GM12865 (cell line): ENCODE measurements around the gene DGKI.

Experiments used
- DNase-seq: peaks from one replicate; pipeline ENCODE4 v3.0.0; 2010; ENCODE audit warnings: low read depth
- H3K4me3 ChIP-seq: 2 replicates; pipeline ENCODE4 v1.5.1; 2011; ENCODE audit warnings: mild to moderate bottlenecking, low read depth, low read length, control low read depth
- TF ChIP-seq, protein P1 (sequence below): IDR thresholded peaks from 2 replicates; pipeline ENCODE4 v1.5.1; 2011; ENCODE audit warnings: low read length, control low read depth, low read depth, inconsistent platforms; ENCODE audit not compliant: insufficient read depth; ENCODE audit errors: missing control alignments

DGKI gene

GRCh38 chr7:137418841-137419240 is 427.9 kb downstream of the DGKI start:
- DNase-seq = no peak
- no peak overlapping the region for H3K4me3 ChIP-seq
- TF ChIP-seq, protein P1, sequence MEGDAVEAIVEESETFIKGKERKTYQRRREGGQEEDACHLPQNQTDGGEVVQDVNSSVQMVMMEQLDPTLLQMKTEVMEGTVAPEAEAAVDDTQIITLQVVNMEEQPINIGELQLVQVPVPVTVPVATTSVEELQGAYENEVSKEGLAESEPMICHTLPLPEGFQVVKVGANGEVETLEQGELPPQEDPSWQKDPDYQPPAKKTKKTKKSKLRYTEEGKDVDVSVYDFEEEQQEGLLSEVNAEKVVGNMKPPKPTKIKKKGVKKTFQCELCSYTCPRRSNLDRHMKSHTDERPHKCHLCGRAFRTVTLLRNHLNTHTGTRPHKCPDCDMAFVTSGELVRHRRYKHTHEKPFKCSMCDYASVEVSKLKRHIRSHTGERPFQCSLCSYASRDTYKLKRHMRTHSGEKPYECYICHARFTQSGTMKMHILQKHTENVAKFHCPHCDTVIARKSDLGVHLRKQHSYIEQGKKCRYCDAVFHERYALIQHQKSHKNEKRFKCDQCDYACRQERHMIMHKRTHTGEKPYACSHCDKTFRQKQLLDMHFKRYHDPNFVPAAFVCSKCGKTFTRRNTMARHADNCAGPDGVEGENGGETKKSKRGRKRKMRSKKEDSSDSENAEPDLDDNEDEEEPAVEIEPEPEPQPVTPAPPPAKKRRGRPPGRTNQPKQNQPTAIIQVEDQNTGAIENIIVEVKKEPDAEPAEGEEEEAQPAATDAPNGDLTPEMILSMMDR = no peak

GRCh38 chr7:137417464-137417863 is 429.3 kb downstream of the DGKI start:
- no peak for DNase-seq
- no peak overlapping the region for H3K4me3 ChIP-seq
- TF ChIP-seq, protein P1 = no peak

- no peak overlapping the region for H3K4me3 ChIP-seq
- no peak for DNase-seq
- TF ChIP-seq, protein P1 = no peak
These were observed 432.9 kb downstream of the DGKI start for GRCh38 chr7:137413901-137414300.

GRCh38 chr7:137411446-137411845 is 435.3 kb downstream of the DGKI start:
- TF ChIP-seq, protein P1 = no peak
- DNase-seq = no peak
- H3K4me3 ChIP-seq = no peak overlapping the region

GRCh38 chr7:137408126-137408525 is 438.6 kb downstream of the DGKI start:
- TF ChIP-seq, protein P1 = no peak
- no peak overlapping the region for H3K4me3 ChIP-seq
- no peak for DNase-seq

GRCh38 chr7:137407078-137407477 is 439.7 kb downstream of the DGKI start:
- DNase-seq = no peak
- TF ChIP-seq, protein P1 = no peak

DNA sequence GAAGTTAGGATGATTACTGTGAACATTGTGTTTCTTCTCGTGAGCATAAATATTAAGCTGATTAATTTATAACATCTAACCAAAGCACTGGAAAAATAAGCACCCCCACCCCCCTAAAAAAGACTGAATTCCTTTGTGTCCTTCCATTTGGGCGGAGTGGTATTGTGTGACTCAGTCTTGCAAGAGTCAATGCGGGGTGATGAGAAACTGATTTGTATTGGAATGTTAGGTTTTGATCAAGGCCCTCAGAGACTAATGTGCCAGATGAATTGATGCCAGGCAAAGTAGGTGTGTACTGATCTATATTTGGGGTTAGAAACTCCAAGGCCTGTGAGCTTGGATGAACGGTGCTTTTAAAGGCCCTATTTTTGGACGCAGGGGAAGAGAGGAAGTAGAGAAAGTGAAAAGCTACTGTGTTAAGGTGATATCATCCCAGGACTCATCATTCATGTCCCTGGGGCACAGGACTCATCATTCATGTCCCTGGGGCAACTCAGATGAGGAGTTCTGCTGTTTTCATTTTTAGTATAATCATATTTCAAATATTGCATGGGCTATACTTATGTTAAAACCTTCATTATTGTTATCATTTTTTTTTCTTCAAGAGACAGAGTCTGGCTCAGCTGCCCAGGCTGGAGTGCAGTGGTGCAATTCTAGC is 442.0 kb downstream of the DGKI start:
- DNase-seq = no peak
- TF ChIP-seq, protein P1 = no peak
- no peak overlapping the region for H3K4me3 ChIP-seq

More at GRCh38 chr7:137407078-137407477, 439.7 kb downstream of the DGKI start:
- no peak overlapping the region for H3K4me3 ChIP-seq
